ENCODE results near the gene KCNMA1.

The KCNMA1 gene

DNA sequence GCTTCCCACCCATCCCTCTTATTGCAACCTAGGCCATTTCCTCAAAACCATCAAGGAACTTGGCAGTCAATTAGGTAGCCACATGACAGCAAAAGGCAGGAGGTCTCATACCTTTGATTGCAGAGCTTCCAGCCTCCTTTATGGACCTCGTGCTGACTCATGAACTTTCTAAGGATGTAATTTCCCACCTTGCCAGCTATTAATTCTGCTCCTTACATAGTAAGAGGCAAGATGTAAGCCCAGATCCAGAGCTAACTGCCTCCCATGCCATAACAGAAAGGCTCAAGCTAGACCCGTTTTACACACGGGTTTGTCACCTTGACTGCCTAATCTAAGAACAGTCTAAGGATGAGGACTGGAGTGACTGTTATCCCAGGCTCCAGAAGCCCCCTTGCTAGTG, 565.7 kb downstream of the KCNMA1 start:
- DNase-seq, result no peak

DNA sequence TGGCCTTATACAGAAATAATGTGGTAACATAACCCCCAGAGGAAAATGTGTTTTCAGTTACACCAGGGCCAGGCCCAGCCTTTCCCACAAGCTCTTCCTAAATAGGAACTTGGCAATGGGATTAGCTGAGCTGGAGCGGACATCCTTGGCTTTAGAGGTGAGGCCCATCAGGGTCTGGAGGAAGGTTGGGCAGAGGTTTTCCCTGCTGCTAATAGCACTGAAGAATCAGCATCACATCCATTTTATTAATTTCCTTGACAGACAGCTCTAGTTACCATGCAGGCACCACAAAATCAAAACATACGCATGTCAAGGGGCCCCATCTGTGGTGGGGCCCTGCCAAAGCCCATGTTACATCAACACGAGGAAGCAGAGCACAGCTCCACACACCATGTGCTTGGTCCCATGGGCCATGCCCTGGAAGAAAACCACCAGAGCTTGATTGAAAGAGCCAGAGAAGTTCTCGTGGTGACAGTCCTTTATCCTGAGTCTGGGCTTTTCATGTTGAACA, 566.6 kb downstream of the KCNMA1 start:
- no peak for DNase-seq

DNA sequence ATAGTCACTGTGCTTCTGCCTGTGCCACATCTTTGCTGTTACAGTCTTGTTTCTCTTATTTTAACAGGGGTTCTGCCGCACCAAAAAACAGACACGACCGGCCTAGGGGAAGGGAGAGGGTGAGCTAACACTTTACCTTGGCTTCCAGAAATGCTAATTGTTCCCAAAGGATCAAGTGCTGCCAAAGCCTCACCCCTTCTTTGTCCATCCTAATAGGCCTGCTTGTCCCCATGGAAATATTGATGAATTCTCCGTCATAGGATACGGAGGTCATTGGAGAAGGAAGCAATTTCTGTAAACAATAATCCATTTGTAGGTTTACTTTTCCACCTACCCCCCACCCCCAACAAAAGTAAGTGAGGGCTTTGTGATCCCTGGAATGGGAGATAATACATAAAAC, 567.3 kb downstream of the KCNMA1 start:
- DNase-seq, result no peak

DNA sequence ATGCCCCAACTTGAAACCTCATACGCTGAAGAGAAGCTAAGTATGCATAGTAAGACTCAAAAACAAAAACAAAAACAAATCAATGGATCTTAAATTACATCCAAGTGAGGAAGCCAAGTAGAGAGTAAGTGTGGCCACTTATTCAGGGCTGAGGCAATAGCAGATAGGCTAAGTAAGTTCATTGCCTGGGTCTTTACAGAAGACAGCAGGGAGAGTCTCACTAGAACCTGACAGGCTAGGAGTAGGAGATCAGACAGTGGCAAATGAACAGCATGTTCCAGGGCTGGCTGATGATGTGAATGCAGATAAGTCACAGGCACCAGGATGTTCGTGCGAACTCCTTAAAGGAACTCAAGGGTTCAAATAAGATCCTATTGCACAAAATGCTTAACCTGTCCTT, 568.6 kb downstream of the KCNMA1 start:
- no peak for DNase-seq

DNA sequence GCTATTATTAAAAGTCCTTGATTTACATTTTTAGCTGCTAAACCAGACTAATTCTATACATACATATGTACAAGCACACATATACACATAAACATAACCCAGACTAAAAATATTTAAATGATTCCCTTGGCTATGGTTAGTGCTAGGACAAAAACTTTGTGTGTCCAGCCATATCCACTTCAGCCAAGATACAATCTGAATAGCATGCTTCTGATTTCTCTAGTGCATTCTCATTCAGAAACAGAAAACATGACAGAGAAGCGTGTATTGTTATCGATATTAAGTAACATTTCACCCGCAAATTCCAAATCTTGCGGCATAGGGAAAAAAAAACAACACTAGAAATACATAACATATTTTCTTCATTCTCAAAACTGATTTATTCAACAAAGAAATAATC, 569.3 kb downstream of the KCNMA1 start:
- no peak for DNase-seq

DNA sequence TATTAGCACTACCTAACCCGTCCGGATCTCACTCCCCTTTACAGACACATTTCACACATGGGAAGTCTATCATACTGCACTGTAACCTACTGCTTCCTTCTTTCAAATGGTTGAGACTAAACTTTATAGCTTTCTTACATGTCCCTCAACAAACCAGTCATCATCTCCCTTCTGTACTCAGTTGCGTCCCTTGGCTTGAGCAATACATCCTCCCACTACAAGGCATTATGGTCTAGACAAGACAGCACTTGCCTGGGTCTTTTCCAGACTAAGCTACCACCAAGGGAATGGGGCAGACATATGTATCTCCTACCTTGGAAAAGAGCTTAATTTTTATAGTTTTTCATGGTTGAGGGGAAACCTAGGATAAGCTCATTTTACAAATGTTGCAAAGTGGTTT, 575.2 kb downstream of the KCNMA1 start:
- DNase-seq, result no peak

DNA sequence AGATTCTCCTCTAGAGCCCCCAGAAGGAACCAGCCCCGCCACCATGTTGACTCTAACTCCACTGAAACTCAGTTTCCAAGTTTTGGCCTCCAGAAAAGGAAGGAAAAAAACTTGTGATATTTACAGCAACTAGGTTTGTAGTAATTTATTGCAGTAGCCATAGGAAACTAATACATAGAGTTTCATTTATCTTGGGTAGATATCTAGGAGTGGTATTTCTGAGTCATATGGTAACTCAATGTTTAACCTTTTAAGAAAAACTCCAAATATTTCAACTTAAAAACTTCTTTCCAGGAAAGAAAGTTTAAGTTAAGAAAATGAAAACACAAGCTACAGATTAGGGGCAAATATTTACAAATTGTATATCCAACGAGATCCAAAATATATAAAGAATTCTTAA, 576.7 kb downstream of the KCNMA1 start:
- DNase-seq, result no peak

DNA sequence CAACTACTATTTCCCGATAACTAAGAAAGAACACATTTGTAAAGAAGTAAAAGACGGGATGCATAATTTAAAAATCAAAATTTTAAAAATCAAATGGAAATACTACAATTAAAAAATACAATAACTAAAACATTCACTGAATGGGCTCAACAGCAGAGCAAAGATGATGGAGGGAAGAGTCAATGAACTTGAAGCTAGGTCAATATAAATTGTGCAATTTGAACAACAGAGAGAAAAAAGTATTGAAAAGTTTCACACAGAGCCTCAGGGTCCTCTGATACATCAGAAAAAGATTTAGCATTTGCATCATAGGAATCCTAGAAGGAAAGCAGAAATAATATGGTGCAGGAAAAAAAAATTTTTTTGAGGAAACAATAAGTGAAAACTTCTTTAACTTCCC, 581.0 kb downstream of the KCNMA1 start:
- DNase-seq, result no peak

DNA sequence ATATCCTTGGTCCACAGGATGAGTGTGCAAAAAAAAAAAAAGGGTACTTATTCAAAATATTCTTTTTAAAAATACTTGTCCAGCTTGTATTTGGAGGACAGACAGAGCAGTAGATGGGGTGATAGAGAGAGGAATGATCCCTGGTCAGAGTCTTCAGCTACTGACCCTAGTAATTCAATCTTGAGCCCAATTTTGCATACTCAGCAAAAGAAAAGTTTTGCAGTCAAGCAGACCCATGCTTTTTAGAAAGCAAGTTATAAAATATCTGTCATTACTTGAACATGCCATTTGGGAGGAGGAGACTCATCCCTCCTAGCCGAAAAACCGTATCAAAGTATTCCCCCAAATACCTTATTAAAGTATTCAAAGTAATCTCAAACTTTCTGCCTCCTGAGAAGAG, 585.0 kb downstream of the KCNMA1 start:
- DNase-seq, result no peak

DNA sequence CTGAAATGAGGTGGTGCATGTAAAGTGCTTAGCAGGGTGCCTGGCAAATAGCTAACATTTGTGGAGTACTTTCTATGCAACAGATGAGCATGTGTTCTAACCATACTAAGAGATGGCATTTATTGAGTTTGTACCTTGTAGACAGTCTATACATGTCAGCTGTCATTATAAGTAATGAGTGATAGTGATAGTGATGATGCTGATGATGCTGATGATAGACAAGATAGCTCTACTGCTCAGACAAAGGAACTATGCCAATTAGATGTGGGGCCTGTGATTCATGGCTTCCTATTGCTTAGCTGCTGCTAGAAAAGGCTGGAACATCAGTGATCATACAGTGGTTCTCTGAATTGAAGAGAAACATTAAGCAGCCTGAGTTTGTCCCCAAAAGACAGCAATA, 585.8 kb downstream of the KCNMA1 start:
- DNase-seq, result no peak

DNA sequence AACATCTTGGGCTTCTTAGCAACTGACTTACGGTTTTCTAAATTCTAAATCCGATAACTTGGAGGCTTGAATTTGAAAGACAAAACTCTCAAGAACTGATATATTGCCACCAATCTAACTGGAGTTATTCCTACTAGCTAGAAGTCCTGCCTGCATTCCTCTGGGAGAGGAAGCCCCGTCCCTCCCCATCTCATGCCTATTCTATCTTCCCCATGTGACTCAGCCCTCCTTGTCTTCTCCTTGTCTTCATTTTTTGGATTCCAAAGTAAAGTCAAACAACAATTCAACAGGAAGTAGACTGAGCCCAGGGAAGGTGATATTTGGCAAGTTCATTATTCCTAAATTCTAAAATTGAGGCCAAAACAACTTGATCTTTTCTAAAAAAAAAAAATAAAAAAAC, 587.7 kb downstream of the KCNMA1 start:
- DNase-seq, result no peak

DNA sequence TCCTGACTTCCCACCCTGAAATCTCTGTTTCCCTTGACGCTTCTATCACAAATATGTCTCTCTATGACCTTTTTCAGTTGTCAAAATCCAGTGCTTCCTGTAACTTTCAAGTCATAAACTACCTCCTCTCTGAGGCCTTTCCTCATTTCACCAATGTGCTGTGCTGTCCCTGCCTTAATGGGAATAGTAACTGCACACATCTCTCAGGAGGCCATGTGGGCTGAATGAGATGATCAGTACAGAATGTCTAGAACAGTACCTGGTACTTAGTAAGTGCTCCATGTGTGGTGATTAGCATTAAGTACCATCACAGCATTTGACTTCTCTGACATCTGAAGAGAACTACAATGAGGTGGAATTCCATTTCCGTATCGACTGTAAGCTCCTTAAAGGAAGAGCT, 588.5 kb downstream of the KCNMA1 start:
- DNase-seq, result no peak

DNA sequence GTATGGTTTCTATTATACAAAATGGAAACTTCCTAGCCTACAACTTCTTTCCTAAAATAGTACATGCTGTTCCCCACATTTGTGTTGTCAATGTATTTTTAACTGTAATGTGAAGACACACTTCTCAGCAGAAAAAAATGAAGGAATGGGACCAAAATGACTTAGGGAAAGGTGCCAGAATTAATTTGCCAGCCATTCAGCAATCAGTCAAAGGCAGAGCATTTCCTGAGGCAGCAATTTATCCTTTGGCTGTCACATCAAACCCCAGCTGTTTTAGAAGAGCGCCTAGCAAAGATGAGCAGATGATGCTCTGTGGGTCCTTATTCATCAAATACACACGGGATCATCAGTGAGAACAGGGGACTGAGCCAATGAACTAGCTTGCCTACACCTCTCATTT, 592.5 kb downstream of the KCNMA1 start:
- no peak for DNase-seq

DNA sequence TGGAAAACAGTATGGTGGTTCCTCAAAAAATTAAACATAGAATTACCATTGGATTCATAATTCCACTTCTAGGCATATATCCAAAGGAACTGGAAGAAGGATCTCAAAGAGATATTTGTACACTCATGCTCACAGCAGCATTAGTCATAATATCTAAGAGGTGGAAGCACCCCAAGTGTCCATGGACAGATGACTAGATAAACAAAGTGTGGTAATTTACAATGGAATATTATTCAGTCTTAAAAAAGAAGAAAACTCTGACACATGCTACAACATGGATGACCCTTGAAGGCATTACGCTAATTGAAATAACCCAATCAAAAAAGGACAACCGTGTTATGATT, 594.2 kb downstream of the KCNMA1 start:
- no peak for DNase-seq

DNA sequence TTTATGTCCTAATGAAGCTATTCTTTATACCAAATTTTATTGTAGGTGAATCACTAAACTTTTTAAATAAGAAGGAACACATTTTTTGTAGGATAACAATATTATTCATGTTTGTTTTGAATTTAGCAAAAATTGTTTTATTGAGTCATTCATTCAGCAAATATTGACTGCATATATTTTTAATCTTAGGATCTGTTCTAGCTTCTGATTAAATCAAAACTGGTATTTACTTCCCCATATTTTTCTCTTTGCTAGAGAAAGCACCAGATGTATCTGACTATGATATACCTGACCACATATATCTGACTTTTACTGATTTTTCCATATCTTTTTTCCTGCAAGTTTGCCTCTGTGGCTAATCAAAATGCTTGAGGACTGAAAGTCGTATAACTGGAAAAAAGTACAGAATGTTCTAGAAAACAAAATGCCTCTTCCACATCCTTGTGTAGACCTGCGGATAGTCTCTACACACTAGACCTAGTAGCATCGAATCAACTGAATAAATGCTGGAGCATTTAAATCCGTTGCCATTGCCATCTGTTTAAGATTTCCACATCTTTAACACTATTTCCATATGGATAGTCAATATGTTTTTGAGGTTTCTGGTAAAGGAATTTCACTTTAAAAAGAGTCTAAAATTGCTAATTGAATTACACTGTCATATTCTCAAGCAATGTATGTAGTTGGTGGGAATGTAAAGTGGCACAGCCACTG, 594.7 kb downstream of the KCNMA1 start:
- no peak for DNase-seq

DNA sequence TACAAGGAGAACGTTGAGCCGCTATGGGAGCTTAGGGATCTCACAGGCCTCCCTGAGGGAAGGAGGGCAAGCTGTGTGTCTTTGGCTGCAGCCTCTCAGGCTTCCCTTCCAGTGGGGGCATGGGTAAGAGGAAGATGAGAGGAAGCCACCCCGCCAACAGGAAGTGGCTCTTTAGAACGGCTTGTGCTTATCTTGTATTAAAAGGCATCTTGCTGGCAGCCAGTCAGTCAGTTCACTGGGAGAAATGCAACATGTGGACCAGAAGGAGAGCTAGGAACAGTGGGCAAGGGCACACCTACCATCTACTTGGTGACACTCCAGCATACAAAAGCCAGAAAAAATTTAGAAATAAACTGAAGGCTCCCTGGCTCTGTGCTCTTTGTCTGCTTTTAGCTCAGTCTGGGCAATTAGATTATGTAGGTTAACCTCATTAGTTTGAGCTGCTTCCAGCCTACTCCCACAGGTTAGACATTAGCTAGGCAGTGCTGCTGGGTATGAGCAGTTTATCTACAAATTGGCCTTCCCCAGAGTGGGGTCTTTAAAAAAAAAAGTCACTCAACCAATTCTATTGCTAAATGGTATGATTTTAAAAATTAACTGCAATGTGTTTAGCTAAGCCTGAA, 595.9 kb downstream of the KCNMA1 start:
- DNase-seq, result peak; percentile 21 to 59 (median 43)

DNA sequence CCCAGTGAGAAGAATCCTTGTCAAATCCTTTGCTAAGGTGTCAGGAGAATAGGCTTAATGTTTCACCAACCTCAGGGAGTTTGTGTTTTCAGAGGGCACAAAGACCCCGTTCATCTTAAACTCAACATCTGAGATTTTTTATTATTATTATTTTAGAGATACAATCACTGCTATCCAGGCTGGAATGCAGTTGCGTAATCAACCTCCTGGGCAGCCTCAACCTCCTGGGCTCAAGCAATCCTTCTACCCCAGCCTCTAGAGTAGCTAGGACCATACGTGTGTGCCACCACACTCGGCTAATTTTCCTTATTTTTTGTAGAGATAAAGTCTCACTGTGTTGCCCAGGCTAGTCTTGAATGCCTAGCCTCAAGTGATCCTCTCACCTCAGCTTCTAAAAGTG, 599.2 kb downstream of the KCNMA1 start:
- no peak for DNase-seq

DNA sequence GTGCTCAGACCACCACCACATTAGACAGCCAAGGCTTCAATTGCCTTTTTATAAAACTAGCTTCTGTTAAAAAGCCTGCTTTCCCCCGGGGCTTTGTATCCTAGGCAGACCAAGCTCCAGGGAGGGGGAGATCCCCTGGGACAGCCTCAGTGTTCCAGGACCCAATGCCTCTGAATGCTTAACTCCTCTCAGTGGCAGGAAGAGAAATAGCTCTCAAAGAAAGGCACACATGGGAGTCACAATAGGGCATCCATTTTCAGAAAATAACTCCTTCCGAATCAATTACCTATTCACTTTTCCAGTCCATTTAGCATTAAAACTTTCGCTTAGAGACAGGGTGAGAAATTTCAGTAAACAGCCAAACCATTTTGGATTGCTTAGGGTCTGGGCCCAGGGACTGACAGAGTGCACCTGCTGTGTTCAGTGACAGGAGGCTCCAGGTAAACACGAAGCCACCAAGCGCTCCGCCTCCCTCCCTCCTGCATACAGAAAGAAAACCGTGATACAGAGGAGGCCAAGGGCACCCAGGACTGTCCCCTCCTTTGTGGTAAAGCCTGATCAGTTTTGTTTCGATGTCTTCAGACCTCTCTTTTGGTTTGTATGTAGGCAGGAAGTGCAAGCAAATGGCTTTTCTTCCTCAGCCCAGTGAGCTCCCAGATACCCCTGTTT, 599.7 kb downstream of the KCNMA1 start:
- no peak for DNase-seq

DNA sequence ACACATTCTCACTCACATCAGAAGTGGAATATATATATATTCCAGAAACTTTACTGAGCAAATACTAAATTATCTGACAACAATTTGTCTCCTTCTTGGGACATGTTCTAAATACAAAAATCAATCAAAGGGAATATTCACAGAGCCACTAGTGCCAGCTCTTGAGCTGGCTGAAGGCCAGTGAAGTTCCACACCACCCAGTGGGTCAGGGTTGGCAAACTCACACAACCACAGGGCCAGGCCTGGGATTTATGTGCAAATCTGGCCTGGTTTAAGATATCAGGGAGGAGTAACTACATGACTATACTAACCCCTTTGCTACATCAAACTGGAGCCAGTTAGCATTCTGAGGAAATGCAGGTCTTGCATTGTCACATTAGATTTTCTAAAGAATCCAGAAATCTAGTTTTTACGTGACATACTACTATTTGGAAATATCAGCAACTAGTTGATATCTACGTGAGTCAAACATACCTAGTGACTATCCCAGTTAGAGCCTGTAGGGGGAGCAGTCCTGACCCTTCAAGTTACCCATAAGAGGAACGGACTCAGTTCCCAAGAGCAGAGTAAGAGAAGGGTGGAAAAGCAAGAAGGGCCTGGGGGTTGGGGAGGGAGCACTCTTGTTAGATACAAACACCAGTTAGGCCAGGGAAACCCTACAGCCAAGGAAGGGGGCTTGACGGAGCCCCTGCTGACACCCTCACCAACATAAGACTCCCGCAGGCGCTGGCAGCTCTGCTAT, 600.4 kb downstream of the KCNMA1 start:
- DNase-seq, result peak; percentile 13 to 62 (median 48)

DNA sequence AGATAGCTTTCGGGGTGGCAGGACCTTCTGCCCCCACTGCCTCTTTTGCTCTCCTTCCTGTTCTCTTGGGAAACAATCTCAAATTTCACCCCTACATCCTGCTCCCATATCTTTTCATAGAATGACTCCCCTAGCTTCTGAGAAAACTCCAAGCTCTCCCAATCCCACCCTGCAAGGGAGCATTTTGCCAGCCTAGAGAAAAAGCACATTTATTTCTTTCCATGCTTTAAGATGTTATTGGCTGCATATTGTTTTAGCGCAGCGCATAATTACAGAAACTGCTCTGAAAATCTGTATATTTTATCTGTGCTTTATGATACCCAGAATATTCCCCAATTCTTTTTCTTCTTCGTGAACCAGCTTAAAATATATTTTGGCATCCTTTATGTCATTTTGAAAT, 601.3 kb downstream of the KCNMA1 start:
- DNase-seq, result no peak

DNA sequence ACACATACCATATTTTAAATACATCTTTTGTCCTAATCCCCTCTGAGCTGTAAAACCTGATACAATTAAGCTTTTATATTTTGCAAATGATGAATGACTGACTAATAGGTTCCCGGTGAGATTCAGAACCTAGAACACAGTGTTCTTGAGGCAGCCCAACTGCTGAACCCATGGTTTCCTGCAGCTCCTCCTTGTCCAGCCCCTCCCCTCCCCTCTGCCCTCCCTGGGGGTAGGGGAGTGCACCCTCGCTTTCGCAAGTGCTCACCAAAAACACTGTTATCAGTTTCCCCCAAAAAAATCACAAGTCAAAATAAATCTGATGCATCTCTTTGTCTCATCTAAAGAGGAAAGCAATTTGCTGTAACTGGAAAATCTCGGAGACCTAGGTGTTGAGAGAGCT, 602.8 kb downstream of the KCNMA1 start:
- DNase-seq, result no peak

DNA sequence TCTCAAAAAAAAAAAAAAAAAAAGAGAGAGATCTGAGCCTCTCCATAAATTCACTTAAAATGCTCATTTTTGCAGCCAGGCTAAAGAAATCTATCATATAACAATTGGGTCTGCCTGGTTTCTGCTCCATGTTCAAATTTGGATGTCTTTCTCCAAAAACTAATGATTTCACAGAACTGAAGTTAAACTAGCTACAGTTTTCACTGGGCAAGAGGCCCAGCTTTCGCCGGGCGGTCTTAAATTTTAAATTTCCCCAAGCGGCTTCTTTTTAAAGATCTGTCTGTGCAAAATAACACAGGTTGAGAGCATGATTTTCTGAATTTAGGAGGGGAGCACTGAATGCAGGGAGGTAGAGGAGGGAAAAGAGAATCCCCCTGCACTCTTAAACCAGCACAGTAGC, 603.4 kb downstream of the KCNMA1 start:
- DNase-seq, result no peak

DNA sequence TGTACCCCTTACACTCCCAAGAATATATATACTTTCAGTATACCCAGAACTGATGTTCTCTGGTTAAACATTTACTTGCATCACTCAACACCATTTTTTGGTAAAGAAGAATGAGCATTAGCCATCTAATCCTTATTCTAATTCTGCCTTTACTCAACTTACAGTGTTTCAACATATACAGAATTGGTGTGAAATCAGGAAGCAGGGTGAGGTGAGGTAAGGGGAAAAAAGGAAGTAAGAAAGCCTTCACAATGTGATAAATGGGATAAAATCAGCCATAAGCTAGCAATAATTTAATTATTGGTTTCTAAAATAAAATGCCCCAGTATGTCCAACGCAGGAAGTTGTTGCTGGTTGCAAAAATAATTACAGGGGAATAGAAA, 605.4 kb downstream of the KCNMA1 start:
- DNase-seq, result peak; percentile 22 to 67 (median 50)

All from suppressor macrophage (primary cell).